ACHN (cell line): ENCODE data around the gene TFR2.

ENCODE experiments used
- DNase-seq: peaks from one replicate; pipeline ENCODE4 v3.0.0-alpha.2; 2015
- in situ Hi-C: cut with HindIII; loops from 2 replicates; pipeline ENCODE4 v1.10.0; 2017; ENCODE audit warnings: low sequenced_read_pairs, low pct_ligation_motif_present, low pct_unique_long_range_greater_than_20kb

The TFR2 gene

DNA sequence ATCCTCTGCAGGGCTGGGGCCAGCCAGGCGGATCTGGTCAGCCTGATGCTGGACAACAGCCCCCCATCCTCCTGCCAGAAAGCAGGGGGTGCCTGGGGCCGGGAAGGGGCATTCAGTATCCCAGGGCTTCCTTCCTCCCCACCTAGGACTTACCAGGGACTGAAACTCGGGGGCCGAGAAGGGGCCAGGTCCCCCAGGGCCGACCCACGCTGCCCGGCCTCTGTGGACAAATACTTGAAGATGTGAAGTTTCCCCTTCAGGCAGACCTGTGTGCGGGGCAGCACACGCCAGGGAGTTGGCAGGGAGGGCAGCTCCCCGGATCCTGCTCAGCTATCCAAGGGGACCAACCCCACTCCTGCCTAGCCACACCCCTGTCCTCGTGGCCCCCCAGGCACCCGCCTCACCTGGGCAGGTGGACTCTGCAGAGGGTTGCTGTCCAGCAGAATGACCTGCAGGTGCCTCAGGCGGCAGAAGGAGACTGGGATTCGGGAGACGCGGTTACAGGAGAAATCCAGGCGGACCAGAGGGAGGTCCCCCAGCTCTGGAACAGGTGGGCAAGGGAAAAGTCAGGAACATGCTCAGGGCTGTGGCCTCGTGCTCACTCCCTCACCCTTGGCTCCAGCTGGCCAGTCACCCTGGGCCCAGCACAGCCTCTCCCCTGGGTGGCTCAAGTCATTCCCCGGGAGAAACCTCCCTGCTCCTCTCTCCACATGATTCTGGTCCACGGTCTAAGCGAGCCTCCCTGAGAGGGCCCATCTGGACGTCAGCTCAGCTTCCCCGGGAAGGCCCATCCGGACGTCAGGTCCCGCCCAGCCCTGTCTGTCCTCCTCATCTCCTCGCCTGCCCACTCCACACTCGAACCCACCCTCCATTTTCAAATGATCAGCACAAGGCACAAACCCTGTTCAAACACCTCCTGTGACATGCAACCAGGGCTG, 62.8 kb downstream of the TFR2 start:
- DNase-seq = no peak
- in situ Hi-C loops = no loop called here

DNA sequence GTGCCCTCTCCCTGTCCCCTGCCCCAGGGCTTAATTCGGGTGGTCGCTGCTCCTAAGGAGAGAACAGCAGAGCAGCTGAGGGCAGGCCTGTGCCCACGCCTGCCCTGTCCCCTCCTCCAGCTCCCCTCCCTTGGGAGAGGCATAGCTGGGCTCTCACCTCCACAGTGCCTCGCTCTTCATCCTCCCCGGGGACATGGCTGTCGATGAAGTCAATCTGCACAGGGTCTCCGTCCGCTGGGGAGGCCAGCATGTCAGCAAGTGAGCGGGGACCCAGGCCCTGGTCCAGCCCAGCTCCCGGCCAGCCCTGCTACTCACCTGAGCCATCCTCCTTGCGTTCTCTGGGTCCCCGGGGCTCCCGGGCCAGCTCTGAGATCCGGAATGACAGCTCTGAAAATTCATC, 63.8 kb downstream of the TFR2 start:
- no peak for DNase-seq
- in situ Hi-C loops = no loop called here

DNA sequence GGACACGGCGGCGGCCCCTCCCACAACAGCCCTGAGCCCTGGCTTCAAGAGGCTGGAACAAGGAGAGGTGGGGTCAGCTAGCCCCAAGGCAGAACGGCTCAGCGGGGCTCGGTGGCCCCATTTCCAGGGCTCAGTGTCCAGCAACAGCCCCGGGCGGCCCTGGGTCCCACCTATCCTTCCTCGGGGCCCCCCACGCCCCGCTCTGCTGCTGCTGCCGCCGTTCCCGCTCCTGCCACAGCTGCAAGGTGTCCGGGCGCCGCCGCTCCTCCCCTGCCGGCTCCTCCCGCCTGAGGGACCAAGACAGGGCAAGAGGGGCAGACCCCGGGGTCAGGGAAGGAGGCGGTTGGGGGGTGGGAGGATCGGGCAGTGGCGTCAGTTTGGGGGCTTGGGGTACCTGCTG, 64.2 kb downstream of the TFR2 start:
- in situ Hi-C loops = no loop called here

DNA sequence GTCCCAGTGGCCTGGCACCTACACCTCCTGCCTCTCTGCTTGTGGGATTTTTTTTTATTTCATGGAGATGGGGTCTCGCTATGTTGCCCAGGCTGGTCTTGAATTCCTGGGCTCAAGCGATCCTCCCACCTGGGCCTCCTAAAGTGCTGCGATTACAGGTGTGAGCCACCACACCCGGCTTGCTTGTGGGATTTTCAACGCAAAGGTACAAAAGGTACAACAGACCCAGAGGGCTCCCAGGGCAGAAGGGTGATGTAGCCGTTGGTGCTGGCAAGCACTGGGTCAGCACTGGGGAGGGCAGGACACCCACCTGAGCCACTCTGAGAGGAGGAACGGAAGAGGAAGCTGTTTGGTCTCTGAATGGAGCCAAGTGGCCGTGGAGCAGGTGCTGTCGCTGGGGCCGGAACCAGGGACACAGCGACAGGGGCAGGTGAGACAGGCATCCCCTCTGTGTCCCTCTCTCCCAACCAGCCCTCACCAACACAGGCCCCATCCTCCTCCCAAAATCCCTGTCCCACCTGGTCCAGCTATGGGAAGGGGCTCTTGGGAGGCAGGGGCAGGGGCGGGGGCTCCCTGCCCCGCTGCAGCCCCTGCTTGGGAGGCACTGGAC, 64.9 kb downstream of the TFR2 start:
- in situ Hi-C loops = no loop called here
- no peak for DNase-seq

More for the DNA sequence above, 64.2 kb downstream of the TFR2 start:
- no peak for DNase-seq

DNA sequence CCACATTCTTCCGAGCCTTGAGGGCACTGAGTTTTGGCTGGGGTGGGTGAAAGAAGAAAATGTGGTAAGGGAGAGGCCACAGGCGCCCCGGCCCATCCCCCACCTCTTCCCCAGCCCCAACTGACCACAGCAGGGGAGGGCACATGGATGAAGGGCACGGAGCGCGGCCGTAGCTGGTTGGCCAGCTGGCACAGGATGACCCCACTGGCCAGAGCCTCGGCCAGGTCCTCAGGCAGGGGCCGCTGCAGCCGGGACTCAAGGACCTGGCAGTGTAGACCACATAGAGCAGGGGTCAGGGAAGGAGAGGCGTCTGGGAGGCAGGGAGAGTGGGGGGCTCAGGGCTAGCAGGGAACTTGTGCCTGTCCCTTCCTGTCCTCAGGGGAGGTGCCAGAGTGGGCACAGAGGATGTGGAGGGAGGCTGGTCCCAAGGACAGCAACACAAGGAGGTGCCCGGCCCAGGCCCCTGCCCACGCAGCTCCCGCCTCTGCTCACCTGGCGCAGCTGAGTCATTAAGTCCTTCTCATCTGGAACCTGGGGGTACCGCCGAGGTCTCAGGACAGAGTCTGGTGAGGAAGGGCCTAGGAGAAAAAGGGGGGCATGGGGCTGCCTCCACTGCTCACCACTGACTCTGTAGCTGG, 65.5 kb downstream of the TFR2 start:
- in situ Hi-C loops = no loop called here
- no peak for DNase-seq

DNA sequence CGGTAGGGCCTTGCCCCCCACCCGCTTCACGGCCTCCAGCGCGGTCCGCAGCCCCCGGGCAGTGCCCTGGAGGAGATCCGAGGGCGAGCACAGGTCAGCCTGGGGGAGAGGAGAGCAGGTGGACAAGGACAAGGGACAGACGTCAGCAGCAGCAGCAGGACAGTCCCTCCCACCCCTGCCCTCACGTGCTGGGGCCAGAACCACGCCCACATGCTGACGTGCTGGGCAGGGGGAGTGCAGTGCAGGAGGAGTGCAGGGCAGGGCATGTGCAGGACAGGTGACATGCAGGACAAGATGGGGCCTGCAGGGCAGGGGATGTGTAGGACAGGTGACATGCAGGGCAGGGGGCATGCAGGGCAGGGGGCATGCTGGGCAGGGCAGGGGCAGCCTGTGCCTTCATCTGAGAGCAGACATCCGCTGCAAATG, 66.1 kb downstream of the TFR2 start:
- in situ Hi-C loops = no loop called here
- no peak for DNase-seq

DNA sequence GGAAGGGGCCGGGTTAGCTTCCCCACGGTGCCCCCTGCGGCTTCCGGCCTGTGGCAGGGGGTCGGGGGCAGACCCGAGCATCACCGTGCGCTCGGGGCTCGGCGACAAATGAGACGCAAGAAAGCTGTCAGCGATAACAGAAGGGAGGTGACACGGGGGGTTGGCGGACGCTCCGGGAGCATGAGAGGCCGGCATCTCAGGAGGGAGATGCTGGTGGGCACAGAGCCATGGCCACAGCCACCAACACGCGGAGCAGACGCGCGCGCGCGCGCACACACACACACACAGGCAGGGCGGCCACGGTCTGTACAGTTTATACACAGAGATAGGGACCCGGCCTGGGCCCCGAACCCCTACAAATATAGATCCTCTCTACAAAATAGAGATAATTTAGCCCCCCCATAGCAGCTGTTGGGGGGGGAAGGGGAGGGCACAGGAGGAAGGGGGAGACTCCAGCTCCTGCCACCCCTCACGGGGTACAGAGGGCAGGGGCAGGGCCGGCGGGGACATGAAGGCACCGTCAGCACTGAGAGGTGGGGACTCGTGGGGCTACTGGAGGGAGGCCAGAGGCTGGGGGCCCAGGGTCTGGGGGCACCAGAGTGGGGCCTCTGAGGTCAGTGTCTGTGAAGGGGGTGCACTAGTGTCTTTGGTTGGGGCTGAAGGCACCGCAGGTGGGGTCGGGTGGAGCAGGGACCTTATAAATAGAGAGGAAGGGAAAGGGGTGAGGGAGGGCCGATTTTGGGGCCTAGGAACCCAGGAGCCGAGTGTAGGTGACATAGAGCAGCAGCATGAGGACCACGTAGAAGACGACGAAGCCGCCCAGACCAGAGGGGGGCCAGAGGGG, 66.8 kb downstream of the TFR2 start:
- in situ Hi-C loops = no loop called here

DNA sequence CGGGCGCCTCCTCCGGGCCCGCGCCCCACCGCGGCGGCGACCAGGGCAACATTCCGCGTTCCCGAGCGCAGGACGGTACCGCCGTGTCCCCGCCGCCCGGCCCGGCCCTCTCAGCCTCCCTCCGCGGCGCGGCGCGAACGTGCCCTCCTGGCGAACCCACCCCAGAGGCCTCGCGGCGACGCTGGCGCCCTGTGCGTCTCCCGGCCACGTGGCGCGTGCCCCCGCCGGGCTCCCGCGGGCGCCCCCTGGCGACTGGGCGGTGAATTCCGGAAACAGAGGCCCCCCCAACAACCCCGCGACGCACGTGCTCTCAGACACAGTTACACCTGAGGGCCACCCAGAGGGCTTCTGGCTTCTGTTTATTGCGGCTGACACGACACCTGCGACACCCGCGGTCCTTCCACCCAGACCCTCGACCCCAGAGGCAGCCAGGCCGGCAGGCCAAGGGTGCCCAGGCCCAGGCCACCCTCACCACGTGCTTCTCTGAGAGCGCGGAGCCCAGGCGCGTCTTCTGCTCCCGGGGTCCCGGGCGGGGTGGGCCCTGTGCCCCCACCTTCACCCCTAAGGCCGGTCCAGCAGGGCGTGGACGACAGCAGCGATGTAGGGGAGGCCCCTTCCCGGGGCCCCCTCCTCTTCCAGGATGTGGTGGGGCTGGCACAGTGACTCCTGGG, 67.5 kb downstream of the TFR2 start, which contains the start of gene SAP25:
Gene SAP25 (minus strand): TSS at position 210 of the 671 bp plus-strand sequence. CDS start 158 bp downstream, at position 52.
- in situ Hi-C loops = no loop called here
- DNase-seq = no peak

More for the DNA sequence above, 66.8 kb downstream of the TFR2 start:
- DNase-seq = no peak

DNA sequence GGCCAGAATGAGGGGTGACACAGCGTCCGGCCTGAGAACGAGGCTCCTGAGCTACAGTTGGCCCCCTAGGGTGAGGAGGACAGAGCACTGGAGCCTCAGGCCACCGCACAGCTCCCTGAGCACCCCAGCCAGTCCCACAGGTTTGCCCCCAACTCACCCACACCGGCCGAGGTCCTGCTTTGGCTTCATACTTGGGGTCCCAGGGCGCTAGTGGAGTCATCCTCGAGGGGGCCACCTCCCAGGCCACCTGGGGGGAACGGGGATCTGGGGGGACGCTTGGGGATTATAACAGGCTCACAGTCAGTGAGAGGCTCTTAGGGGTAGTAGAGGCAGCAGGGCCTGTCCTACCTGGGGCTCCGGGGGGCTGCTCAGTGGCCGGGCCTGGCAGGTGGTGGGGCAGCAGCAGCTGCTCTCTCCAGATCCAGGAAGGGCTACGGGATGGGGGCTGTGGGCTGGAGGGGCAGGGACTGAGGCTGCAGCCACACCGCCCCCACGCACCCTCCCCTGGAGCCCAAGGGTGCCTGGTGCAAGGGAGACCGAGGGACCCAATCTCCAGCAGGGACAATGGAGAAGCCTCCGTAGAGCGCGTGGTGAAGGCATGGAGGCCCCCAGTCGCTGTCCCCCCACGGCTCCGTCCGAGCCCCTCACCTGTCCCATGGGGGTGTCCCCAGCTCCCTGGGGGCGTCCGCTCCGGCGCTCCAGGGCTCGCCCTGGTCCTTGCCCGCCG, 68.2 kb downstream of the TFR2 start:
- in situ Hi-C loops = no loop called here
- no peak for DNase-seq

DNA sequence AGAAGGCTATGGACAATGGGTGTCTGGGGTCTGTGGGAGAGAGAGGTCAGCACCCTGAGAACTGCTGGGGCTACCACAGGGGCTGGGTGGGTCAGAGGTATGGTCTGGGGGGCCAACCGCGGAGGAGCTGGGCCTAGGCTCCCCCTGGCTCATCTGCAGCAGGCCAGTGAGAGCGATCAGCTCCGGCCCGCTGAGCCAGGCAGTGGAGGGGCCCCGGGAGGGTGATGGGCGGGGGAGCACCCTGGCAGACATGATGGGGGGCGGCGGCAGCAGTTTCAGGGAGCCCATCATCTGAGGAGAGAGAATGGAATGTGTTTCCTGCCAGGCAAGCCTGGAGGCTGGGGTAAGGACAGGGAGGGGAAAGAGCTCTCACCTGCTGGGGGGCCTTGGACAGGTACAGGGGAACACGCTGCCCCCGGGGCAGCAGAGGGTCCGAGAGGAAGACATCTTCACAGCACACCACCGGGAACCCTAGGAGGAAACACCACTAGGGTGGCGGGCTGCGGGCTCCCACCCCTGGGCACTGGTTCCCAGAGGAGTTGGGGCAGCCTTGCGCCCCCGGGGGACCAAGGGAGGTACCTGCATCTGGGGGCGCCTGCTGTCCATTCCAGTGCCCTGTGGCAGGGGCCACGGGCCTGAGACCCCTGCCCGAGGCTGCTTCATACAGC, 68.9 kb downstream of the TFR2 start:
- in situ Hi-C loops = no loop called here
- DNase-seq = no peak

DNA sequence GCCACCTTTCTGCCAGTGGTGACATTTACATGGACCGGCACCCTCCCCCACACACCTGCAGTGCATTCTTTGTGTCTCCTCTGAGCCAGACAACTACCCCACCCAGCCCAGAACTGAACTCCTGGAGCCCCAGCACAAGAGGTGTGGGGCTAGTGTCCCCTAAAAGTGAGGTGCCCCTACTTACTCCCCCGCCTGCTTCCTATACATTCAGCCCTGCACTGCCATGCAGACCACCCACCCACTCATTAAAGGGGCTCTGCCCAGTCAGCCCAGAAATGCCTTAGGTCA, 69.6 kb downstream of the TFR2 start:
- in situ Hi-C loops = no loop called here
- DNase-seq = no peak

DNA sequence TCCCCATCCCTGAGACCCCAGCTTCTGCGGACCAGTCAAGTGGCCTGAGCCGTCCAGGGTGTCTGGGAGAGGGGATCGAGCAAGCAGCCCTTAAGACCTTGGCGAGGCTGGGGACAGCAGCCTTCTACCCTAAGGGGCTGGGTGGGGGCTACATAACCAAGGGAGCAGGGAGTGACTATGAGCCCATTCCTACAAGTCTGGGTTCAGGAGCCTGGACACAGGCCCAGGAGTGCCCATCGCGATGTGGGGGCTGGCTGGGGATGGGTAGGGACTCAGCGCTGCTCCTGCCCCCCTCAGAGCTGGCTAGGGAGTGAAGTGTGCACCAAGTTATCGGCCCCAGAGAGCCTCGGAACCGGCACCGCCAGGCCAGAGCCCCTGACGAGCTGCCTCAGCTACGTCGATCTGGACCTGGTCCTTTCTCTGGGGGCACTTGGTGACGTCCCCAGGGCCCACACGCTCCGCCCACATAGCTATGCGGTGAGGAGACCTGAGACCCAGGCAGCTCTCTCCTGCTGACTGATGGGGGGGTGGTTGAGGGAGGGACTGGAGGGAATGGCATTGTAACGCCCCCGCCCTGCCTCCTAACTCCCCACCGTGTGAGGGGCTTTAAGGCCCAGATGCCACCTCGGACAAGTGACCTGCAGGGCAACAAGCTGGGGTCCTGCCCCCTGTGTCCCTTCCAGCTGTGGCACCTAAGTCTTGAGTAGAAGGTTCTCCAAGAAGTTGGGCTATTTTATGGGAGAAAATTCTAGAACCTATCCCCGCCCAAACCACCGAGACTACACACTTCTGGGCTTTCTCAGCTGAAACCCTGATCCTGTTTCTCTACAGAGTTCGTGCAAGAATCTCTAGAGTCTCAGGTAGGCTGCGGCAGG, 70.2 kb downstream of the TFR2 start:
- DNase-seq = no peak
- in situ Hi-C loops = no loop called here
